Measurements from ENCODE around the gene RMRP.

DNA sequence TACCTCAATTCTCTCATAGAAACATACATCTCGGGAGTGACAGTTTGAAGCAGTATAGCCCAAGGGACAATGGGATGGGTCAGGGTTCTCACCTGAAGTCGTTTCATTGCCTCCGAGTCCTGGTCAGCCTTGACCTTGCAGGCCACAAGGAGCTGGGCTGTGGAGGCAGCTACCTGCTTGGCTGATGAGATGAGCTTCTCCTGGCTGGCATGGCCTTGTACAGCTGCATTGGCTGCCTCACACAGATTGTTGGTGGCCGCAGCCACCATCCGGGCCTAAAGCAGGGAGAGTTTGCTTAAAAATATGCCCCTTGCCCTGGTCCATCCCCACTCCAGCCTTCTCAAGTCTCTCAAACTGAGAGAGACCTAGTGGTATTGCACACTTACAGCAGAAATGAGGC lies 40.4 kb upstream of the RMRP start:
- no peak for TF ChIP-seq POLR2A (IDR thresholded peaks at IDR 0.05)
- TF ChIP-seq, protein P1, sequence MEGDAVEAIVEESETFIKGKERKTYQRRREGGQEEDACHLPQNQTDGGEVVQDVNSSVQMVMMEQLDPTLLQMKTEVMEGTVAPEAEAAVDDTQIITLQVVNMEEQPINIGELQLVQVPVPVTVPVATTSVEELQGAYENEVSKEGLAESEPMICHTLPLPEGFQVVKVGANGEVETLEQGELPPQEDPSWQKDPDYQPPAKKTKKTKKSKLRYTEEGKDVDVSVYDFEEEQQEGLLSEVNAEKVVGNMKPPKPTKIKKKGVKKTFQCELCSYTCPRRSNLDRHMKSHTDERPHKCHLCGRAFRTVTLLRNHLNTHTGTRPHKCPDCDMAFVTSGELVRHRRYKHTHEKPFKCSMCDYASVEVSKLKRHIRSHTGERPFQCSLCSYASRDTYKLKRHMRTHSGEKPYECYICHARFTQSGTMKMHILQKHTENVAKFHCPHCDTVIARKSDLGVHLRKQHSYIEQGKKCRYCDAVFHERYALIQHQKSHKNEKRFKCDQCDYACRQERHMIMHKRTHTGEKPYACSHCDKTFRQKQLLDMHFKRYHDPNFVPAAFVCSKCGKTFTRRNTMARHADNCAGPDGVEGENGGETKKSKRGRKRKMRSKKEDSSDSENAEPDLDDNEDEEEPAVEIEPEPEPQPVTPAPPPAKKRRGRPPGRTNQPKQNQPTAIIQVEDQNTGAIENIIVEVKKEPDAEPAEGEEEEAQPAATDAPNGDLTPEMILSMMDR (IDR thresholded peaks at IDR 0.05), result no peak

Measured in breast epithelium (tissue), 3 donors.